Measurements from ENCODE around the gene KRT6A. TPM values are rescaled to one million over a fixed set of nuclear protein-coding genes. Genes with fewer than 3 reads are reported as not detected.

KRT6A gene
- total RNA-seq, 2 experiments from 2014 or later, result not detected

DNA sequence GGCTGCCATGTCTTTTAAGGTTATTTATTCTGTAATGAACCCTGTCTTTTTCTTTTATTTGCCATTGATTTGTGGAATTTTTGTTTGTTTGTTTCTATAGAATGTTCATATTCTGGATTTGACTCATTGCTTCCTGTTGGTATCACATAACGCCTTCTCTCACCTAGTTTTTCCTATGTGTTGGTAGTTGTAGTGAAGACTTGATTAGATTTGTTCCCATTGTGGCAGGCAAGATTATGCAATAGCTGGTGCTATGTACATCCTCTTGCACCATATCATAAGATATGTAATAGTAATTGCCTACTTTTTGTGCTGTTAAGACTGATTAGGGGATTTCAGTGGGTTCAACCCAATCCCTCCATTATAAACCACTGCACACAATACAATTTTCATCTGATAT is 37.2 kb downstream of the KRT6A start:
- POLR2A ChIA-PET, result no interaction called here
- DNase-seq (no peak), ATAC-seq (ENCODE audit: poor library complexity) (no peak)
- intact Hi-C loops (cut with DNase I, micrococcal nuclease), result no loop called here
- Mint-ChIP-seq H3K27ac (no peak overlapping the region), H3K36me3 (ENCODE audit: low read depth) (no peaks in the 10 kb centered on the region), H3K4me3 (no peak overlapping the region), H3K4me1 (ENCODE audit: low read depth) (no peaks in the 10 kb centered on the region), H3K9me3 (no peaks in the 10 kb centered on the region), H3K27me3 (peaks cover 6% of the 10 kb centered on the region)
- H3K36me3 ChIP-seq (ENCODE audit: insufficient read depth, low read length), result no peaks in the 10 kb centered on the region
- no peaks in the 10 kb centered on the region for H3K4me1 ChIP-seq (ENCODE audit: insufficient read depth, low read length)
- H3K4me3 ChIP-seq (ENCODE audit: low read length), result no peak overlapping the region
- no peaks in the 10 kb centered on the region for H3K9me3 ChIP-seq (ENCODE audit: control insufficient read depth in 1 of 2, insufficient read depth in 1 of 2, low read length in 2 of 2)
- peaks cover 0 to 9% of the 10 kb centered on the region in 2 experiments for H3K27me3 ChIP-seq (ENCODE audit: control insufficient read depth in 1 of 2, insufficient read depth in 2 of 2, low read length in 2 of 2)
- TF ChIP-seq, protein P1, sequence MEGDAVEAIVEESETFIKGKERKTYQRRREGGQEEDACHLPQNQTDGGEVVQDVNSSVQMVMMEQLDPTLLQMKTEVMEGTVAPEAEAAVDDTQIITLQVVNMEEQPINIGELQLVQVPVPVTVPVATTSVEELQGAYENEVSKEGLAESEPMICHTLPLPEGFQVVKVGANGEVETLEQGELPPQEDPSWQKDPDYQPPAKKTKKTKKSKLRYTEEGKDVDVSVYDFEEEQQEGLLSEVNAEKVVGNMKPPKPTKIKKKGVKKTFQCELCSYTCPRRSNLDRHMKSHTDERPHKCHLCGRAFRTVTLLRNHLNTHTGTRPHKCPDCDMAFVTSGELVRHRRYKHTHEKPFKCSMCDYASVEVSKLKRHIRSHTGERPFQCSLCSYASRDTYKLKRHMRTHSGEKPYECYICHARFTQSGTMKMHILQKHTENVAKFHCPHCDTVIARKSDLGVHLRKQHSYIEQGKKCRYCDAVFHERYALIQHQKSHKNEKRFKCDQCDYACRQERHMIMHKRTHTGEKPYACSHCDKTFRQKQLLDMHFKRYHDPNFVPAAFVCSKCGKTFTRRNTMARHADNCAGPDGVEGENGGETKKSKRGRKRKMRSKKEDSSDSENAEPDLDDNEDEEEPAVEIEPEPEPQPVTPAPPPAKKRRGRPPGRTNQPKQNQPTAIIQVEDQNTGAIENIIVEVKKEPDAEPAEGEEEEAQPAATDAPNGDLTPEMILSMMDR (IDR thresholded peaks at IDR 0.05), result no peak
- H3K27ac ChIP-seq (ENCODE audit: low read depth in 1 of 2, low read length in 2 of 2), result no peak overlapping the region
- CTCF ChIA-PET, result no interaction called here

DNA sequence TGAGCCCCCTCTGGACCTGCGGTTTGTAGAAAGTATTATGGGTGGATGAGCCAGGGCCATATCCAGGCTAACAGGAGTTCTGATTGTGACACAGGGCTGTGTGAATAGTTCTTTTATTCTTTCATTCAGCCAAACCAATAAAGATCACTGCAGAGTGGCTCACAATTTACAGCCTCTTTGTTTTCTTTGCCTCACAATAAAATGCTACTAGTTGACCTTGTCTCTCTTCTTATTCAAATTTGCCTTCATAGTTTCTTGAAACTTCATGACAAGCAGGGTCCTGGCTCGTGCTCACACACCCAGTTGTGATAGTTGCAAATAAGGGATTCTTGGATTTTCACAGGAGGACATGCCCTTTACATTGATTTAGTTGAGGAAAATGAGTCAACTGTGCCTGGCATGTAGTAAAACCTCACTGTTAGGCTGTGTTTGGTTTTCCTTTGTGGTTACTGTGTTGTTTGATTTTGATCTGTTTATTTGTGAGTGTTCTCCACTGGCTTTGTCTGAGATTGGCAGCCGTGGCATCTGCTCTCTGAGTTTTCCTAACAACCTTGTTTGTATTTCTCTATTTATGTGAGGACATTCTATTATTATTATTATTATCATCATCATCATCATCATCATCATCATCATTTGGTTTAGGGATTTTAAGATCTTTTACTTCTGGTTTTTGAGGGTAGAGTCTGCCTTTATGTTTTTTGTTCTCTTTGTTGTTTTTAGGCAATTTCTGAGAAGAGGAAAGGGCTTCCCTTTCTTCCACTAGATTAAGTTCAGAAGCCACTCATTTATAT is 38.5 kb downstream of the KRT6A start:
- intact Hi-C loops (cut with DNase I, micrococcal nuclease), result no loop called here
- ChIA-PET CTCF (no interaction called here), POLR2A (no interaction called here)
- DNase-seq (no peak), ATAC-seq (ENCODE audit: poor library complexity) (no peak)
- H3K27me3 ChIP-seq (ENCODE audit: control insufficient read depth in 1 of 2, insufficient read depth in 2 of 2, low read length in 2 of 2), result no peaks in the 10 kb centered on the region
- TF ChIP-seq, protein P1 (IDR thresholded peaks at IDR 0.05), result no peak
- no peaks in the 10 kb centered on the region for H3K4me1 ChIP-seq (ENCODE audit: insufficient read depth, low read length)
- no peak overlapping the region for H3K4me3 ChIP-seq (ENCODE audit: low read length)
- no peak overlapping the region for H3K27ac ChIP-seq (ENCODE audit: low read depth in 1 of 2, low read length in 2 of 2)
- no peaks in the 10 kb centered on the region for H3K4me1 Mint-ChIP-seq (ENCODE audit: low read depth)
- no peak overlapping the region for H3K27ac Mint-ChIP-seq
- H3K36me3 ChIP-seq (ENCODE audit: insufficient read depth, low read length), result no peaks in the 10 kb centered on the region
- H3K9me3 Mint-ChIP-seq, result no peaks in the 10 kb centered on the region
- peaks cover 4% of the 10 kb centered on the region for H3K27me3 Mint-ChIP-seq
- no peak overlapping the region for H3K4me3 Mint-ChIP-seq
- no peaks in the 10 kb centered on the region for H3K9me3 ChIP-seq (ENCODE audit: control insufficient read depth in 1 of 2, insufficient read depth in 1 of 2, low read length in 2 of 2)
- no peaks in the 10 kb centered on the region for H3K36me3 Mint-ChIP-seq (ENCODE audit: low read depth)

DNA sequence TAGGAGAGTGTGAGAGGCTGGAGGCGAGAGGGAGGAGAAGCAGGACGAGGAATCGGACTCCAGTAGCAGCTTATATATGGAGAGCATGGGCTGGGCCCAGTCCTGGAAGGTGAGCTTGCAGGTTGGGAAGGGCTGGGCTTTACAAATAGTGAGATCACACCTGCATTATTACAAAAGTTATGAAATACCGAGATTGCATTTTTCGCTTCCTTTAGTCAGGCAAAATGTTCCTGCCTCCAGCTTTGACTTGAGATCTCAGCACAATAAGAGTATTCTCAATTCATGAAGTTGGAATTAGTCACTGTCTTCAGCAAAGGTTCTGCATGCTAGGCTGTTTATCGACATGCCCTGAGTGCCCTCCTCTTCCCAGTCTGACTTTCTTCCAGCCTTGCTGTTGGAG is 41.0 kb downstream of the KRT6A start, which contains the start of gene KRT6B:
Gene KRT6B, minus strand, starts transcription at position 46 of the 400 bp plus-strand sequence. CDS start 68 bp downstream, outside the sequence.
- H3K4me1 ChIP-seq (ENCODE audit: insufficient read depth, low read length), result no peaks in the 10 kb centered on the region
- DNase-seq (no peak), ATAC-seq (ENCODE audit: poor library complexity) (no peak)
- ChIA-PET CTCF (no interaction called here), POLR2A (no interaction called here)
- Mint-ChIP-seq H3K4me3 (no peak within 1 kb of the TSS), H3K27me3 (peaks cover 9% of the 10 kb centered on the region), H3K9me3 (no peaks in the 10 kb centered on the region), H3K4me1 (ENCODE audit: low read depth) (no peaks in the 10 kb centered on the region), H3K36me3 (ENCODE audit: low read depth) (no peaks in the 10 kb centered on the region), H3K27ac (no peak within 1 kb of the TSS)
- no peaks in the 10 kb centered on the region for H3K27me3 ChIP-seq (ENCODE audit: control insufficient read depth in 1 of 2, insufficient read depth in 2 of 2, low read length in 2 of 2)
- TF ChIP-seq, protein P1 (IDR thresholded peaks at IDR 0.05), result no peak
- H3K27ac ChIP-seq (ENCODE audit: low read depth in 1 of 2, low read length in 2 of 2), result no peak within 1 kb of the TSS
- no peak within 1 kb of the TSS for H3K4me3 ChIP-seq (ENCODE audit: low read length)
- intact Hi-C loops (cut with DNase I, micrococcal nuclease), result no loop called here
- no peaks in the 10 kb centered on the region for H3K9me3 ChIP-seq (ENCODE audit: control insufficient read depth in 1 of 2, insufficient read depth in 1 of 2, low read length in 2 of 2)
- H3K36me3 ChIP-seq (ENCODE audit: insufficient read depth, low read length), result no peaks in the 10 kb centered on the region

Data from CD4-positive, alpha-beta T cell (primary cell).